Diencephalon (tissue), 1 donor: ENCODE data around the gene CENPT. TPM values are rescaled to one million over a fixed set of nuclear protein-coding genes. Genes with fewer than 3 reads are reported as not detected.

Source experiments
- small RNA-seq: library from RNA; depleted of rRNA; stranded (forward); fragments of <200 nt; gene quantifications from one replicate; pipeline ENCODE3, GENCODE V24; 2014
- total RNA-seq: library from RNA; depleted of rRNA; stranded (reverse); fragments of >200 nt; gene quantifications from one replicate; pipeline ENCODE4 v1.2.3, GENCODE V29; 2014

CENPT gene
- total RNA-seq: 27.9 TPM

GRCh38 chr16:67847064-67847861 lies at the start of gene CENPT:
CENPT (minus strand) TSS chr16:67847693; CDS start chr16:67833859, 13,834 bp downstream.

GRCh38 chr16:67892899-67893742 lies 45.6 kb upstream of the CENPT start, which contains the start of gene PSKH1:
PSKH1 (plus strand) TSS chr16:67893254; CDS start chr16:67908750, 15,496 bp downstream.

GRCh38 chr16:67884684-67885083 lies 37.2 kb upstream of the CENPT start, which contains the start of gene NRN1L:
NRN1L (plus strand) TSS chr16:67884885; CDS start chr16:67884904, 19 bp downstream.

GRCh38 chr16:67872631-67873434 lies 25.3 kb upstream of the CENPT start, which contains the start of gene EDC4:
EDC4 (plus strand) TSS chr16:67873052; CDS start chr16:67873262, 210 bp downstream.

GRCh38 chr16:67846320-67847063 lies 1.0 kb downstream of the CENPT start, which contains the start of gene NUTF2:
NUTF2 (plus strand) TSS chr16:67846933; CDS start chr16:67865131, 18,198 bp downstream.

GRCh38 chr16:67841816-67842508 lies 5.5 kb downstream of the CENPT start, which contains the start of gene THAP11:
THAP11 (plus strand) TSS chr16:67842320; CDS start chr16:67842555, 235 bp downstream.

GRCh38 chr16:67806428-67807147 lies 40.9 kb downstream of the CENPT start, which contains the start of the genes RANBP10 and TSNAXIP1:
RANBP10 (minus strand) TSS chr16:67806560; CDS start chr16:67806536, 24 bp downstream.
TSNAXIP1 (plus strand) TSS chr16:67806889; CDS start chr16:67807150, 261 bp downstream.

Small RNA genes lying within 50 kb of the gene (small RNA-seq; reads per million reads assigned to genes)
- not detected for gene AC040162.2
- not detected for gene NRN1L

Other genes starting within 250 kb of the CENPT start
- gene CARMIL2, start 202.5 kb downstream of the CENPT start, total RNA-seq: 4.4 TPM
- gene ACD, start 187.4 kb downstream of the CENPT start, total RNA-seq: 22.4 TPM
- gene PARD6A, start 186.7 kb downstream of the CENPT start, total RNA-seq: 13.4 TPM
- gene ENKD1, start 180.9 kb downstream of the CENPT start, total RNA-seq: 11.3 TPM
- 2.5 TPM for gene C16orf86, start 180.9 kb downstream of the CENPT start, total RNA-seq
- gene GFOD2, start 128.4 kb downstream of the CENPT start, total RNA-seq: 57.2 TPM
- gene RANBP10, start 41.1 kb downstream of the CENPT start, total RNA-seq: 6.9 TPM
- gene TSNAXIP1, start 40.8 kb downstream of the CENPT start, total RNA-seq: 6.2 TPM
- 23.8 TPM for gene THAP11, start 5.4 kb downstream of the CENPT start, total RNA-seq
- 134 TPM for gene NUTF2, start 760 bp downstream of the CENPT start, total RNA-seq
- gene EDC4, start 25.4 kb upstream of the CENPT start, total RNA-seq: 52.4 TPM
- gene NRN1L, start 37.2 kb upstream of the CENPT start, total RNA-seq: not detected
- 11.8 TPM for gene PSKH1, start 45.6 kb upstream of the CENPT start, total RNA-seq
- 1.8 TPM for gene CTRL, start 84.2 kb upstream of the CENPT start, total RNA-seq
- 19.4 TPM for gene PSMB10, start 89.2 kb upstream of the CENPT start, total RNA-seq
- 5.3 TPM for gene LCAT, start 96.4 kb upstream of the CENPT start, total RNA-seq
- 27.9 TPM for gene SLC12A4, start 120.9 kb upstream of the CENPT start, total RNA-seq
- gene DPEP3, start 132.8 kb upstream of the CENPT start, total RNA-seq: 0.23 TPM
- 1.4 TPM for gene DPEP2, start 151.8 kb upstream of the CENPT start, total RNA-seq
- not detected for gene DPEP2NB, start 168.2 kb upstream of the CENPT start, total RNA-seq
- gene DDX28, start 175.5 kb upstream of the CENPT start, total RNA-seq: 10.4 TPM
- gene DUS2, start 175.6 kb upstream of the CENPT start, total RNA-seq: 11.8 TPM
- 27.5 TPM for gene NFATC3, start 237.7 kb upstream of the CENPT start, total RNA-seq